ENCODE results near the gene PPP2R5D.

GRCh38 chr6:42993445-42993844, 9.1 kb downstream of the PPP2R5D start:
- TF ChIP-seq LARP7 (IDR thresholded peaks at IDR 0.05), result no peak
- no peak for TF ChIP-seq MAX (CRISPR knock-in tag; IDR thresholded peaks at IDR 0.05)
- no peak for TF ChIP-seq EP400 (IDR thresholded peaks at IDR 0.05)

Data from K562 (cell line).